HUES6 (cell line): ENCODE measurements around the gene SUMF1.

Source experiments
- H3K27ac ChIP-seq: 2 replicates; pipeline ENCODE4 v1.7.0; 2013; ENCODE audit warnings: low read depth, mild to moderate bottlenecking, low read length, inconsistent platforms
- H3K27me3 ChIP-seq: 2 replicates; pipeline ENCODE4 v1.6.1; 2013; ENCODE audit warnings: low read length; ENCODE audit not compliant: control insufficient read depth, insufficient read depth
- H3K36me3 ChIP-seq: 2 replicates; pipeline ENCODE4 v1.6.1; 2013; ENCODE audit warnings: low read length; ENCODE audit not compliant: control insufficient read depth, insufficient read depth
- H3K4me1 ChIP-seq: 2 replicates; pipeline ENCODE4 v1.6.1; 2013; ENCODE audit warnings: low read length; ENCODE audit not compliant: control insufficient read depth, insufficient read depth
- H3K4me3 ChIP-seq: 2 replicates; pipeline ENCODE4 v1.5.1; 2013; ENCODE audit warnings: low read depth, low read length
- H3K9ac ChIP-seq: one replicate; pipeline ENCODE4 v1.6.1; 2013; ENCODE audit warnings: mild to moderate bottlenecking, low read length
- H3K9me3 ChIP-seq: 2 replicates; pipeline ENCODE4 v1.6.1; 2013; ENCODE audit warnings: low read depth, low read length; ENCODE audit not compliant: control insufficient read depth, insufficient read depth

SUMF1 gene

DNA sequence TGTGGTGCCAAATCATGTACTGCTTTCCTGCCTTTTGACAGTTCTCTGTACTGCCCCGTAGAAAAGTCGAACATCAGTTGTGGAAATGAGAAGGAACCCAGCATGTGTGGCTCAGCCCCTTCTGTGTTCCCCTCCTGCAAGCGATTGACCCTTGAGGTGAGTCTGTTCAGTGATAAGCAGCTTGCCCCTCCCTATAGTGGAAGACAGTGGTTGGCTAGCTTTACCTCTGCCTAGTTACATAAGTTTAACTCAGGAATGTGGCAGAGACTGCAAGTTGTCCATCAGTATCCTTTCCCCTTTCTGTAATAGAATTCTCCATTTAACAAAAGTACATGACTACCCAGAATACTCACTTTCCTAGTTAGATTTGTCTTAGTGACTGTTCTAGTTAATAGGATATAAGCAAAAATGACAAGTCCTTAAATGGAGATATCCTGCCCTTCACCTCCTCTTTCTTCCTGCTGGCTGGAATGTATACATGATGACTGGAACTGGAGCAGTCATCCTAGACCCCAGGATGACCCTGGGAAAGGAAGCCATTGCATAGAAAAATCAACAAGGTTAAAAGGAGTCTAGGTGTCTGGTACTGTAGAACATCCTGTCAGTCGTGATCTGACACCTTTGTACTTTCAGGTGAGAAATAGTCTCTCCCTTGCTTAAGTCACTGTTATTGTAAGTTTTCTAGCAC is 153.3 kb downstream of the SUMF1 start:
- H3K4me3 ChIP-seq: no peak overlapping the region
- H3K4me1 ChIP-seq: peaks cover 16% of the 10 kb centered on the region
- no peak overlapping the region for H3K27ac ChIP-seq
- H3K36me3 ChIP-seq: peaks cover 35% of the 10 kb centered on the region
- no peak overlapping the region for H3K9ac ChIP-seq
- no peaks in the 10 kb centered on the region for H3K9me3 ChIP-seq
- no peaks in the 10 kb centered on the region for H3K27me3 ChIP-seq

DNA sequence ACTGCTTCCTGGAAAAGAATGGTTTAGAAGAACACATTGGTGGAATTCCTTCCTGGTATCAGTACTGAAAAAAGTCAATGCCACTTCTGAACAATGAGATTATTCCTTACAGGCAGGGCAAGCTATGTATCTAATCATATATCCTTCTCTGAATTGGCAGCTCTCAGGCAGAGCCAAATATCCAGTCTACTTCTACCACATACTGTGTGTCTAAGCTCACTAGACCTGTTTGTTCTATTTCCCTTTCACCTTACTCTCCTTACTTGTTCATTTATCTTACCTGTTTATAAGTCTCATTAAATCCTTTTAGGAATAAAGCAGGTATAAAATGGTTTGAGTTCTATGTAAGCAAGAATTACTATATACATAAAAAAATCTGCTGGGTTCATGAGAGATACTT is 155.6 kb downstream of the SUMF1 start:
- Histone ChIP-seq H3K9ac (no peak overlapping the region), H3K4me3 (no peak overlapping the region), H3K9me3 (no peaks in the 10 kb centered on the region), H3K36me3 (peaks cover 35% of the 10 kb centered on the region), H3K27me3 (no peaks in the 10 kb centered on the region), H3K27ac (no peak overlapping the region), H3K4me1 (peaks cover 19% of the 10 kb centered on the region)
